Choroid plexus epithelial cell (primary cell): ENCODE data around the gene AQP11.
"Not testable (repeated sequence)": the region's sequence is repeated elsewhere in the genome, so short reads cannot be mapped to it uniquely, and the experiment has no call there.

Source experiments
- DNase-seq: peaks from one replicate; pipeline ENCODE4 v3.0.0-alpha.2; 2010; ENCODE audit warnings: low read depth
- H3K4me3 ChIP-seq: 2 replicates; pipeline ENCODE4 v1.5.1; 2011; ENCODE audit warnings: low read depth, mild to moderate bottlenecking, control low read depth, low read length, moderate library complexity
- TF ChIP-seq, protein P1 (sequence below): conservative IDR thresholded peaks from 2 replicates; pipeline ENCODE4 v1.5.1; 2011; ENCODE audit warnings: low read depth, mild to moderate bottlenecking, control low read depth, inconsistent platforms, low read length, moderate library complexity

AQP11 gene

DNA sequence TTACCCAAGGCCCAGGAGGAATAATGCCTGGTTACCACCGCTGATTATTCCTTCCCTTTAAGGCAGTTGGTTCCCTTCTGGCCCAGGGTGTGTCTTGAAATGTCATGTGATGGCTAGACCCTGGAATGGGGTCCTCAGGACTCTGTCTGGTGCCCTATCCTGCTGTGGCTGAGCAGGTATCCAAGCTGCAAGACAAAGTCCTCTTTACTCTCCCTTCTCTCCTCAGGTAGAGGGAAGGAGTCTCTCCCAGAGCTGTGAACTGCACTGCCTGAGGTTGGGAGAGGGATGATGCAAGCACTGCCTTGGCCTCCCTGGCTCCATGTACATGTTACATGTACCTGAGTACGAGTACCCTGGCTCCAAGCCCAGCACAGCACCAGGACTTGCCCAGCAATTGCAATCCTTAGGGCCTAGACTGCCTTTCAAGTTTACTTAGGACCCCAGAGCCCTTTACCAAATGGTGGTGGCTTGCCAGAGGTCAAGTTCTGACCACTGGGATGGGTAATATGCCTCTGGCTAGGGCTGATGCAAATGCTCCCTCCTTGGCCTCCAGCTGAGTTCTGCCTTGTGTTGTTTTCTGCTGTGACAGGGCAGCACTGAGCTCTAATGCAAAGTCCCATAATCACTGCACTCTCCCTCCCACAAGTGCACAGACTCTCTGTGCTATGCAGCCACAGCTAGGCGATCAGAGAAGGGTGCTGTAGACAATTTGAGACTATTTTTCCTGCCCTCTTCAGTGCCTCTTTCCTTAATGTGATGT, 20.7 kb upstream of the AQP11 start:
- TF ChIP-seq, protein P1, sequence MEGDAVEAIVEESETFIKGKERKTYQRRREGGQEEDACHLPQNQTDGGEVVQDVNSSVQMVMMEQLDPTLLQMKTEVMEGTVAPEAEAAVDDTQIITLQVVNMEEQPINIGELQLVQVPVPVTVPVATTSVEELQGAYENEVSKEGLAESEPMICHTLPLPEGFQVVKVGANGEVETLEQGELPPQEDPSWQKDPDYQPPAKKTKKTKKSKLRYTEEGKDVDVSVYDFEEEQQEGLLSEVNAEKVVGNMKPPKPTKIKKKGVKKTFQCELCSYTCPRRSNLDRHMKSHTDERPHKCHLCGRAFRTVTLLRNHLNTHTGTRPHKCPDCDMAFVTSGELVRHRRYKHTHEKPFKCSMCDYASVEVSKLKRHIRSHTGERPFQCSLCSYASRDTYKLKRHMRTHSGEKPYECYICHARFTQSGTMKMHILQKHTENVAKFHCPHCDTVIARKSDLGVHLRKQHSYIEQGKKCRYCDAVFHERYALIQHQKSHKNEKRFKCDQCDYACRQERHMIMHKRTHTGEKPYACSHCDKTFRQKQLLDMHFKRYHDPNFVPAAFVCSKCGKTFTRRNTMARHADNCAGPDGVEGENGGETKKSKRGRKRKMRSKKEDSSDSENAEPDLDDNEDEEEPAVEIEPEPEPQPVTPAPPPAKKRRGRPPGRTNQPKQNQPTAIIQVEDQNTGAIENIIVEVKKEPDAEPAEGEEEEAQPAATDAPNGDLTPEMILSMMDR: no peak
- no peak for DNase-seq
- no peak overlapping the region for H3K4me3 ChIP-seq

DNA sequence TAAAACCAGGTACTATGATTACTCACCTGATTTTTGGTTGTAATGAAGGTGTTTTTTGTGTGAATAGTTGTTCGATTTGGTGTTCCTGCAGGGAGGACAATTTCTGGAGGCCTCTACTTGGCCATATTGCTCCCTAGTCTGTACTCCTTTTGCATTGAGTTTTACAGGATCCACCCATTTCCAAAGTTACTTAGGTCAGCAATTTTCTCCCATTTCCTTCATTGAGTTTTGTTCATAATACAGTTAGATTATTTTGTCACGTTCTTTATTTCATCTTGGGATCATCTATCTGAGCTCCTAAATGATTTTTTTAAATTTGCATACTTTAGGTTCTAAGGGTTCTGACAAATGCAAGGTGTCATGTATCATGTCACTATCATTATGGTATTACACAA, 20.1 kb upstream of the AQP11 start:
- no peak for DNase-seq
- TF ChIP-seq, protein P1: no peak
- H3K4me3 ChIP-seq: no peak overlapping the region

DNA sequence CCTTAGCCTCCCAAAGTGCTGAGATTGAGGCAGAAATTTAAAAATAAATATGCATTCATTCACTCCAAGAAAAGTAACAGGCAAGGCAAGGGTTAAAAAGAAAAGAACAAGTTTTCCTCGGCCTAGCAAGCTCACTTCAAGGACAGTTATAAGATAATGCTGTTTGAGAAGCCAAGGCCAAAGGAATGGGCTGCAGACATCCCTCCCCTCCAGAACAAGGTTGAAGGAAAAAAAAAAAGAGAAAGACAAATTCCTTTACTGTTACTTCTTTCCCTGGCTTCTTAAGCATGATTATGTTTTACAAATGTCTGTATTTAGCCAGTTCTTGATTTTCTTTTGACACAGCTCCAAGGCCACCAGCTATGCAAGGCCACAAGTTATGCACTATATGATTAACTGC, 18.9 kb upstream of the AQP11 start:
- peak; percentile 43 for DNase-seq
- not testable (repeated sequence) for H3K4me3 ChIP-seq

DNA sequence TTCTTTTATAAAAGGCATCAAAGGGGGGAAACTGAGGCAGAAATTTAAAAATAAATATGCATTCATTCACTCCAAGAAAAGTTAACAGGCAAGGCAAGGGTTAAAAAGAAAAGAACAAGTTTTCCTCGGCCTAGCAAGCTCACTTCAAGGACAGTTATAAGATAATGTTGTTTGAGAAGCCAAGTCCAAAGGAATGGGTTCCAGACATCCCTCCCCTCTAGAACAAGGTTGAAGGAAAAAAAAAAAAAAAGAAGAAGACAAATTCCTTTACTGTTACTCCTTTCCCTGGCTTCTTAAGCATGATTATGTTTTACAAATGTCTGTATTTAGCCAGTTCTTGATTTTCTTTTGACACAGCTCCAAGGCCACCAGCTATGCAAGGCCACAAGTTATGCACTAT, 14.3 kb upstream of the AQP11 start:
- not testable (repeated sequence) for H3K4me3 ChIP-seq, DNase-seq

DNA sequence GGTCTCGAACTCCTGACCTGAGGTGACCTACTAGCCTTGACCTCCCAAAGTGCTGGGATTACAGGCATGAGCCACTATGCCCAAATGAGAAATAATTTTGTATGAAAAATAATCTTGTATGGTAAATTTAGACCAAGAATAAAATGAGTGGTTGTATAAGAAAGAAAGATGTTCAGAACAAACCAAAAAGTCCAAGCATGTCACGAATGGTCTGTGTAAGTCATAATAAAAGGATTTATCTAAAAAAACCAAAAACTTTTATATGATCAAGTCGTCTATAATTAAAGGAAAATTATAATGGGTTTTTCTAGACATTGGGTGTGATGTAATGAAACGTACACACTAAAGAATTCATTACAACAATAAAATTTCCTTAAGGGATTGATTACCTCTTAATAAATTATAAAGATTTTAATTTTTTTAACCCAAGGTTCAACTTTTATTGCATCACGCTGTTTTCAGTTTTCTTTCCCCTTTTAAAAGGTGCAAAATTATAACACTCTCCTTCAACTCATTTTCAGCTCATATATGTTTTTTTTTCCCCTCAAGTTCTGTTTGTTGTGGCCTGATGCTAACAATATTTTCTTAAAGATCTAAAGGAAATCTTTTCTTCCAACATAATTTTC, 8.9 kb upstream of the AQP11 start:
- TF ChIP-seq, protein P1: no peak
- H3K4me3 ChIP-seq: no peak overlapping the region
- no peak for DNase-seq

DNA sequence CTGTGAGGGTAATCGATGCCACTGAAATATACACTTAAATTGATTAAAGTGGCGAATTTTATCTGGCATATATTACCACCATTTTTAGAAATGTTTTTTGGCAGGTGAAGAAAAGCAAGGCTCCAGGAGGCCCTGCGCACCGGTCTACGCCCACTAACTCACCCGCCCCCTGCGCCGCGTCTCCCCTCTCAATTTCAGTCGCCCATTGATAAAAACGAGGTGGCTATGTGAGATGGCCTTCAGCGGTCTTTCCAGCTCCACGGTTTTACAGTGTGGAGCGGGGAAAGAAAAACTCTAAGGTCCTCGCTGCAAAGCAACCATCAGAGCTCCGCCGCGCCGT, 602 bp upstream of the AQP11 start:
- H3K4me3 ChIP-seq: peak overlapping the region; percentile 69

DNA sequence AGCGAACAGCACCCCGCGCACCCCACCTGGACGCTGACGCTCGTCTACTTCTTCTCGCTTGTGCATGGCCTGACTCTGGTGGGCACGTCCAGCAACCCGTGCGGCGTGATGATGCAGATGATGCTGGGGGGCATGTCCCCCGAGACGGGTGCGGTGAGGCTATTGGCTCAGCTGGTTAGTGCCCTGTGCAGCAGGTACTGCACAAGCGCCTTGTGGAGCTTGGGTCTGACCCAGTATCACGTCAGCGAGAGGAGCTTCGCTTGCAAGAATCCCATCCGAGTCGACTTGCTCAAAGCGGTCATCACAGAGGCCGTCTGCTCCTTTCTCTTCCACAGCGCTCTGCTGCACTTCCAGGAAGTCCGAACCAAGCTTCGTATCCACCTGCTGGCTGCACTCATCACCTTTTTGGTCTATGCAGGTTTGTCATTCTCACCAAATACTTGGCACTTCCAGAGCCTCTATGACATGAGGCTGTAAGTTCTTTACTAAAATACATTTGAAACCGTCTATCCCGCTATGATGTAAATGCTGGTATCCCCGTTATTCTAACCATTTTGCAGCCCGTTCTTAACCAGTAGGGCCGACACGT, 535 bp downstream of the AQP11 start:
- H3K4me3 ChIP-seq: peak overlapping the region; percentile 69
- peak; percentile 66 for DNase-seq

More for the DNA sequence above, 602 bp upstream of the AQP11 start:
- TF ChIP-seq, protein P1: no peak
- DNase-seq: peak; percentile 16

More for the DNA sequence above, 535 bp downstream of the AQP11 start:
- TF ChIP-seq, protein P1: no peak
